Peyer's patch (tissue), 4 donors: ENCODE measurements around the gene KLHDC7B. TPM values are rescaled to one million over a fixed set of nuclear protein-coding genes. Genes with fewer than 3 reads are reported as not detected.

Experiments used
- DNase-seq, 3 donors: peaks; one replicate each; pipeline ENCODE4 v3.0.0-alpha.2; 2017 to 2019
- H3K27ac ChIP-seq, 4 donors: fragments of 200-600 bp; sonication (generic); one replicate each; pipeline ENCODE4 v1.5.1; 2016 to 2019
- H3K27me3 ChIP-seq, 2 donors: fragments of 200-600 bp; sonication (generic); one replicate each; pipeline ENCODE4 v1.5.1; 2019
- H3K36me3 ChIP-seq, 3 donors: fragments of 200-600 bp; sonication (generic); one replicate each; pipeline ENCODE4 v1.5.1; 2016 to 2019
- H3K4me1 ChIP-seq, 4 donors: fragments of 200-600 bp; sonication (generic); one replicate each; pipeline ENCODE4 v1.5.1; 2016 to 2019
- H3K4me3 ChIP-seq, 4 donors: fragments of 200-600 bp; sonication (generic); 1 replicate in 3 of 4; 2 replicates in 1 of 4; pipeline ENCODE4 v1.5.1; 2016 to 2019; ENCODE audit warnings: mild to moderate bottlenecking in 1 of 4
- H3K9me3 ChIP-seq, 4 donors: fragments of 200-600 bp; sonication (generic); one replicate each; pipeline ENCODE4 v1.5.1; 2016 to 2019; ENCODE audit warnings: mild to moderate bottlenecking in 1 of 4
- CTCF ChIP-seq, 6 experiments: fragments of 450-650 bp in 4 of 6; fragments of 200-600 bp in 2 of 6; sonication (generic) in 1 of 6; IDR thresholded peaks; one replicate each; pipeline ENCODE4 v1.5.1; 2017 to 2019; ENCODE audit warnings: antibody characterized with exemption in 6 of 6, mild to moderate bottlenecking in 3 of 6, moderate library complexity in 1 of 6
- POLR2A ChIP-seq, 2 donors: fragments of 450-650 bp; IDR thresholded peaks; one replicate each; pipeline ENCODE4 v1.5.1; 2017; ENCODE audit warnings: antibody characterized with exemption in 2 of 2, mild to moderate bottlenecking in 2 of 2, moderate library complexity in 2 of 2
- total RNA-seq, 4 donors: library from RNA; depleted of rRNA; stranded (reverse); fragments of >200 nt; gene quantifications; one replicate each; pipeline ENCODE4 v1.1.0, GENCODE V29; 2016

KLHDC7B gene
- total RNA-seq, 4 donors from 2014 or later, result 1.1 TPM; not detected in 3

- Histone ChIP-seq H3K36me3 (peaks cover 0 to 3% (median 0%) of the 10 kb centered on the region in 3 donors), H3K9me3 (no peaks in the 10 kb centered on the region), H3K4me1 (peaks cover 6 to 59% (median 24%) of the 10 kb centered on the region in 4 donors), H3K4me3 (peak overlapping the region; percentile 60 to 76 (median 68)), H3K27ac (peak overlapping the region; percentile 97 to 100 (median 98)), H3K27me3 (no peaks in the 10 kb centered on the region)
- TF ChIP-seq POLR2A (IDR thresholded peaks at IDR 0.05) (no peak), CTCF (IDR thresholded peaks at IDR 0.05) (no peak)
- DNase-seq, result no peak
Measured at GRCh38 chr22:50528682-50529415, 16.9 kb upstream of the KLHDC7B start.

- H3K36me3 ChIP-seq, result no peaks in the 10 kb centered on the region
- no peak for DNase-seq
- H3K9me3 ChIP-seq, result no peaks in the 10 kb centered on the region
- peaks cover 2 to 53% (median 22%) of the 10 kb centered on the region in 4 donors for H3K4me1 ChIP-seq
- no peaks in the 10 kb centered on the region for H3K27me3 ChIP-seq
- peak overlapping the region; percentile 60 to 76 (median 68) for H3K4me3 ChIP-seq
- H3K27ac ChIP-seq, result peak overlapping the region; percentile 97 to 100 (median 98)
- TF ChIP-seq CTCF (IDR thresholded peaks at IDR 0.05), result no peak
- TF ChIP-seq POLR2A (IDR thresholded peaks at IDR 0.05), result no peak
Measured at GRCh38 chr22:50529416-50529896, 16.2 kb upstream of the KLHDC7B start.

GRCh38 chr22:50529897-50530579 is 15.7 kb upstream of the KLHDC7B start, which contains the start of gene TYMP:
TYMP (minus strand) TSS chr22:50530012; CDS start chr22:50529709, 303 bp downstream.
- TF ChIP-seq CTCF (IDR thresholded peaks at IDR 0.05), result no peak
- TF ChIP-seq POLR2A (IDR thresholded peaks at IDR 0.05), result peak; percentile 69 to 74
- Histone ChIP-seq H3K36me3 (no peaks in the 10 kb centered on the region), H3K27ac (peak within 1 kb of the TSS; percentile 97 to 100 (median 98)), H3K4me3 (peak within 1 kb of the TSS; percentile 60 to 76 (median 68)), H3K27me3 (no peaks in the 10 kb centered on the region), H3K9me3 (no peaks in the 10 kb centered on the region), H3K4me1 (peaks cover 0 to 47% (median 18%) of the 10 kb centered on the region in 4 donors)
- peak; percentile 75 to 94 (median 94) for DNase-seq

- H3K4me1 ChIP-seq, result peaks cover 0 to 46% (median 17%) of the 10 kb centered on the region in 4 donors
- H3K9me3 ChIP-seq, result no peaks in the 10 kb centered on the region
- peak overlapping the region; percentile 97 to 100 (median 98) for H3K27ac ChIP-seq
- H3K27me3 ChIP-seq, result no peaks in the 10 kb centered on the region
- no peak for TF ChIP-seq POLR2A (IDR thresholded peaks at IDR 0.05)
- no peak for TF ChIP-seq CTCF (IDR thresholded peaks at IDR 0.05)
- H3K4me3 ChIP-seq, result peak overlapping the region; percentile 60 to 76 (median 68)
- no peak for DNase-seq
- H3K36me3 ChIP-seq, result no peaks in the 10 kb centered on the region
Measured at GRCh38 chr22:50530580-50530876, 15.2 kb upstream of the KLHDC7B start.

GRCh38 chr22:50530877-50531545 is 14.7 kb upstream of the KLHDC7B start:
- Histone ChIP-seq H3K36me3 (no peaks in the 10 kb centered on the region), H3K9me3 (no peaks in the 10 kb centered on the region), H3K4me3 (peak overlapping the region; percentile 60 to 76 (median 68)), H3K27ac (peak overlapping the region; percentile 97 to 100 (median 98)), H3K27me3 (no peaks in the 10 kb centered on the region), H3K4me1 (peaks cover 0 to 46% (median 17%) of the 10 kb centered on the region in 4 donors)
- peak; percentile 91 to 96 (median 92) for DNase-seq
- TF ChIP-seq POLR2A (IDR thresholded peaks at IDR 0.05) (peak; percentile 80 to 90), CTCF (IDR thresholded peaks at IDR 0.05) (no peak)
